ENCODE measurements around the gene SOX5.

SOX5 gene

DNA sequence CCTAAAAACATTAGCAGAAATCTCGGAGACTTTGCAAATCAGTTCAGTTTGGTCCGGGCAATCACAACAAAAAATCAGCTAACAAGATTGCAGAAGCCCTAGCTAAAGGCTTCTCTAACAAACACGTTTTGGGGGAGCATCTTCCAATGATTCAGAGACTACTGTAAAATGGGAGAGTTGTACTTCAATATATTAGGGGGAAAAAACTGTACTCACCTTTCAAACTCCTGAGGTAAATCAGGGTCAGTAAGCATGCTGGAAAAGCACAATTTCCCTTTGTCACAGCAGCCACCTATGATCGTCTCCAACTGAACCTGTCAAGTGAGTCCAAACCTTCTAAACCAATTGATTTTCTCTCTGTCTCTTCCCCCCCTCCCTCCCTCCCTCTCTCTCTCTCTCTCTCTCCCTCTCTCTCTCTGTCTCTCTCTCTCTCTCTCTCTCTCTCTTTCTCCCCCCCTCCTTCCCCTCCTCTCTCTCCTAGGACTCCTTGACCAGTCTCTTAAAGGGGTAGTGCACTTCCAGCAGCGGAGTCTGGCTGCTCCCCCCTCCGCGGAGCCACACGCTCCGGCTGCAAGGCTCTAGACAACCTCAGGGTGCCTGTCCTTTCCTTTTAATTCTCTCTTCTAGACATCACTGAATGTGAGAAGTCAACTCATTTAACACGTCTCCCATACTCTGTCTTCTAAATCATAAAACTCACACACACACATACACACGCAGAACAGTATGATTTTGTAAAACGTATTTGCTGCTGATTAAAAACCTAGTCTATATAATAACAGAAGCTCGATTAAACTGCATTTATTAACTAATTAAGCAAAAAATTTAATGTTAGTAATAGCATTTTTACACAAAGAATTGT is at the start of gene SOX5:
TSS of gene SOX5 (minus strand) at position 323 of the 862 bp plus-strand sequence. CDS start at position 254, 69 bp downstream.
- DNase-seq: no peak

DNA sequence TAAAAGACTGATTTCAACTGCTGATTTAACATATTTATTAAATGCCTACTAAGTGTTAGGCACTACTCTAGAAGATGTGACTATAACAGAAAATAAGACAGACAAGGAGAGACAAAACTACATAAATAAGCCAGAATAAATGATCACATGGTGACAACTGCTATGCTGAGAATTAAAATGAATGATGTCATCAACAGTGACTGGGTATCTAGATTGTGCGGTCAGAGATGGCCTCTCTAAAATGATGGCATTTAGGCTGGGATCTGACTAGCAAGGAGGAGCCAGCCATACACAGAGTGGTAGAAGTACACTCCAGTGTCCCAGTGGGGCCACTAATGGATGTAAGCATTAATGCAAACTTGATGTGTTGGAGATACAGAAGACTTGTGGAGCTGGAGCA is 37.6 kb upstream of the SOX5 start:
- DNase-seq: no peak

DNA sequence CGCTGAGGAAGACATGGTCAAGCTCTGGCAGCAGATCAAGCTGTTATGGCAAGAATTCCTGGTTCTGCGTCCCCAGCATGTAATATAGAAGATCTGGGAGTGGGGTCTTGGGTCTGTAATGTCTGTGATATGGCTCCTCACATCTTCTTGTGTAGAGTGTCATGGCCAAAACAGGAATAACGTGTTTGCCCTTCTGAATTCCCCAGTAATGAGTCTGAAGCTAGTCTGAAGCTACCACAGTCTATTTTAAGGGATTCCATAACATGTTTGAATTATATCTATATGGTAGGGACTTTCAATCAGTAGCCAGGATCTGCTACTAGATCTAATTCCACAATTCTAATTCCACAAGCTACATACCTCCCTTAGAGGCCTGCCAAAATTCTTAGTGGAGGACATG is 31.4 kb upstream of the SOX5 start:
- no peak for DNase-seq

- DNase-seq: no peak
These were observed 15.3 kb upstream of the SOX5 start for GRCh38 chr12:23964812-23965211.

- no peak for DNase-seq
These were observed 10.4 kb upstream of the SOX5 start for GRCh38 chr12:23959826-23960225.

GRCh38 chr12:23954332-23954731 is 4.9 kb upstream of the SOX5 start:
- DNase-seq: no peak

DNA sequence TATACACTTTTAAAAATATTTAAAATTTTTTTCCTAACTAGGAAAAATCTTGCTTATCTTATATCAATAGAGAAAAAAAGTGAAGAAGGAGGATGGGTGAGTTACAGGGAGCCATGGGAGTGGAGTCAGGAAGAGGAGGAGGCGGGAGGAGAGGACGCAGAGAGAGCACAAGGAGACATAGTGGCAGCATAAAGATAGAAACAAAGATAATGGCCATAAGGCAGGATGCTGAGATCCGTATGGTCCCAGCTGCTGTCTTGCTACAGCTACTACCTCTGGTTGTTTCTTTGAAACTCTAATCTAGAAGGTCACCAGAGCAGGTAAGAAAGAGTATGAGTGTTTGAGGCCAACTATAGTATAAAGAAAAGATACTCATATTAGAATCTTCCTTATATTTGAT is 2.6 kb upstream of the SOX5 start:
- no peak for DNase-seq

GRCh38 chr12:23950775-23951451 is 1.4 kb upstream of the SOX5 start:
- DNase-seq: no peak

DNA sequence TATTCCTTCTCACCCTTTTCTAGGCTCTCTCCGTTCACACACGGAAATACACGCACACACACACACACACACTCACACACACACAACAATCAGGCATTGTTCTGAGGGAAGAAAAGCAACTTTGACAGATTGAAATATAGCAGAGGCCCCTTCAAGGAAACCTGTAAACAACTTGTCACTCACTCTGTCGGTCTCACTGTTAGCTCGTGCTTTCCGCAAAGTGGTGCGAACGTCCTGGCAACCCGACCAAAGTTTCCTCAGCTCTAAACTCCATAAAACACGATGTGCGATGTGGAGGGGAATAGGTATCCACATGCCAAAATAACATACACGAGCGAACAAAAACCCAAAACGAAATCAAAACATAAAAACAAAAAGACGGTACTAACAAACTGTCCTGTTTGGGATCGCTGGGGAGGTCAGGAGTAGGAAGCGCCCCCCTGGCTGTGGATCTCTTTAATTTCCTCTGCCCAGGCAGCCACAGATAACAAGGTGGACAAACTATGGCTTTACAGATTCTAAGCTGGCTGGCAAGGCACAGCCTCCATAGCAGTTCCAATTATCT is 822 bp upstream of the SOX5 start:
- DNase-seq: no peak

- DNase-seq: no peak
These were observed 1.2 kb downstream of the SOX5 start for GRCh38 chr12:23948291-23948690.

- no peak for DNase-seq
These were observed 2.1 kb downstream of the SOX5 start for GRCh38 chr12:23947395-23947794.

DNA sequence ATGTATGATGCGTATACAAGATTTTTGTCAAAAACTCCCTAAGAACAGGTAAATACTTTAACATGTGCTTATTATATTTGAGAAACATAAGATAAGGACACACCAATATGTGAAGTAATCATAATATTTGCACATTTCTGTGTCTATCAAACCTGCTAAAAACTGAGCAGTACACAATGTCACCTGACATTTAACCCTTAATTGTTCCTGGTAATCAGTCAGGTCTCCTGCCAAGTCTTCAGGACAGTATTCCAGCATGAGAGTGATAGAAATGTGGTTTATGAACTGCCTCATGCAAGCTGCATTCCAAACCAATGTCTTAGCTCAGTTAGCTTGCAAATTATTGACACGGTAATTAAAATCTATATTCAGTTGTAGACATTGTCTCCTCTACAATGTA is 4.2 kb downstream of the SOX5 start:
- no peak for DNase-seq

- no peak for DNase-seq
These were observed 5.4 kb downstream of the SOX5 start for GRCh38 chr12:23944067-23944466.

GRCh38 chr12:23942841-23943240 is 6.6 kb downstream of the SOX5 start:
- no peak for DNase-seq

DNA sequence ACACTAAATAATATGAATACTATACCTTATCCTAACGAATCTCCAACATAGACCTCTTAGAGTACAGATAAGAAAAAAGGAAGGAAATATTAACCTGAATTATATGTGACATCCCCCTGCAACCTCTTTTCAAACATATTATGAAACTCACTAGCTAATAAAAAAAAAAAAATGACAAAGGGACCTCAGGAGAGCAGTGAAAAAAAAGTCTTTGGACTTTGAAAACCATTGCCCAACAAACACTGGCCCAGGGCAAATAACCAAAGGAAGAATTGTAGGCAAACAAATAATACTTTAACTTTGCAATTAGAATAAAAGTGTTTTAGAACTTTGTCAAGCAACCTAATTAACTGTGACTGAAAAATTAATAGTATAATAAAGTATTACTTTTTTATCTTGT is 7.7 kb downstream of the SOX5 start:
- no peak for DNase-seq

GRCh38 chr12:23938422-23938821 is 11.0 kb downstream of the SOX5 start:
- no peak for DNase-seq

DNA sequence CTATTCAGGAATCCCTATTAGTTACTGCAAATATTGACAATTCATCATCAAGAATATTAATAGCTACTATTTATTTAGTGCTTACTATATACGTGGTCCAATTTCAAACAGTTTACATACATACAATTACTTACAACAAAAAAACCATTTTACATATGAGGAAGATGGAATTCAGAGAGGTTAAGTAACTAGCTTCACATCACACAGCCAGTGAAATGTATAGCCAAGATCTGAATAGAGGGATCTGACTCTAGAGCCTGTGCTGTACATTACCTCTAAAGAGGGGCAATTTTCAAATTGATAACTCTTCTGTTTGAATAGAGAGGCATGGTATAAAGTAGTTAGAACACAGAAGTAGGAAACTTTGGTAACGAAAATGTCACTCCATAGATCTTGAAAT is 18.3 kb downstream of the SOX5 start:
- DNase-seq: no peak

- DNase-seq: no peak
These were observed 18.9 kb downstream of the SOX5 start for GRCh38 chr12:23930599-23930998.

- DNase-seq: no peak
These were observed 19.6 kb downstream of the SOX5 start for GRCh38 chr12:23929906-23930305.

- no peak for DNase-seq
These were observed 21.6 kb downstream of the SOX5 start for GRCh38 chr12:23927907-23928306.

GRCh38 chr12:23921099-23921856 is 28.2 kb downstream of the SOX5 start:
- DNase-seq: no peak

DNA sequence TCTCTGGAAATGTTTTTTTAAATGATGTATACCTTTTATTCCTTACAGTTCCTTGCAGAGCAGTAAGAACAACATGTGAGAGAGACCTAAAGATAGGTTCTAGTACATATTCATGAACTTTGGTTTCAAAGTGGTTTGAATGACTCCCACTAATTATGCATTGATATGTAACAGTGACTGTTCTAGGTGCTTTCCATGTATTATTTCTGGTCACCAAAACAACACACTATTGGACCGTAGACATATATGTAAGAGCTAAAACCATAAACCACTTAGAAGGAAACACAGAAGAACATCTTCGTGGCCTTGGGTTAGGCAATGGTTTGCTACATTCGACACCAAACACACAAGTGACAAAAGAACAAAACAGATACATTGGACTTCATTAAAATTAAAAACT is 37.9 kb downstream of the SOX5 start:
- DNase-seq: no peak

GRCh38 chr12:23909551-23909950 is 39.9 kb downstream of the SOX5 start:
- DNase-seq: no peak
